H1 (cell line): ENCODE data around the gene BTBD9. TPM values are rescaled to one million over a fixed set of nuclear protein-coding genes. Genes with fewer than 3 reads are reported as not detected.

Source experiments
- CTCF ChIA-PET: fragments of 300-600 bp; sonication (Branson Sonifier 250); formaldehyde crosslinking; loops from one replicate; lab custom pipeline; 2021; ENCODE audit not compliant: partially characterized antibody; lab: Charles Lee
- POLR2A ChIA-PET: fragments of 300-600 bp; sonication (Branson Sonifier 250); formaldehyde crosslinking; loops from one replicate; lab custom pipeline; 2021; ENCODE audit warnings: inconsistent platforms; ENCODE audit not compliant: partially characterized antibody; lab: Charles Lee
- DNase-seq, 2 experiments: peaks; one replicate each; pipeline versions ENCODE4 v3.0.0 to v3.0.0-alpha.2; 2010 to 2022; ENCODE audit warnings: low spot score in 2 of 2, low read depth in 1 of 2, mixed read lengths in 1 of 2
- FAIRE-seq: peaks from 2 replicates; lab custom pipeline; 2011; peaks lifted over from hg19 to GRCh38; lab: Jason Lieb, UNC
- H2AFZ ChIP-seq: 2 replicates; pipeline ENCODE4 v1.8.1; 2012; ENCODE audit warnings: low read length, inconsistent platforms
- H2AK5ac ChIP-seq: 2 replicates; pipeline ENCODE4 v1.6.1; 2013; ENCODE audit warnings: low read depth, low read length
- H2BK120ac ChIP-seq: replicated peaks from 2 replicates; pipeline ENCODE3; 2013; ENCODE audit warnings: low read depth, low read length, inconsistent platforms
- H2BK12ac ChIP-seq: 2 replicates; pipeline ENCODE4 v1.6.1; 2013; ENCODE audit warnings: low read depth, low read length
- H2BK15ac ChIP-seq: 2 replicates; pipeline ENCODE4 v1.6.1; 2013; ENCODE audit warnings: low read length
- H2BK20ac ChIP-seq: 2 replicates; pipeline ENCODE4 v1.6.1; 2013; ENCODE audit warnings: low read length
- H2BK5ac ChIP-seq: 2 replicates; pipeline ENCODE4 v1.6.1; 2013; ENCODE audit warnings: low read depth, low read length
- H3K14ac ChIP-seq: 2 replicates; pipeline ENCODE4 v1.6.1; 2013; ENCODE audit warnings: inconsistent platforms; ENCODE audit not compliant: insufficient read length
- H3K18ac ChIP-seq: 2 replicates; pipeline ENCODE4 v1.6.1; 2013; ENCODE audit warnings: low read length; ENCODE audit errors: extremely low read depth
- H3K23ac ChIP-seq: 2 replicates; pipeline ENCODE4 v1.6.1; 2013; ENCODE audit warnings: inconsistent platforms; ENCODE audit not compliant: insufficient read length
- H3K23me2 ChIP-seq: 2 replicates; pipeline ENCODE4 v1.6.1; 2013; ENCODE audit warnings: low read depth, low read length
- H3K27ac ChIP-seq: 2 replicates; pipeline ENCODE4 v1.6.1; 2011; ENCODE audit warnings: low read depth, low read length, inconsistent platforms
- H3K27me3 ChIP-seq, 4 experiments: replicated peaks in 1 of 4; 1 replicate in 1 of 4; 2 replicates in 3 of 4; pipeline versions ENCODE4 v1.6.1 to v1.8.1; 2011 to 2013; ENCODE audit warnings: low read length in 3 of 4, mild to moderate bottlenecking in 3 of 4, inconsistent platforms in 2 of 4, mixed read lengths in 2 of 4, moderate library complexity in 1 of 4; ENCODE audit not compliant: control insufficient read depth in 3 of 4, insufficient read depth in 3 of 4; ENCODE audit errors: extremely low read depth in 1 of 4
- H3K36me3 ChIP-seq, 4 experiments: 2 replicates each; pipeline versions ENCODE4 v1.6.1 to v1.8.1; 2011 to 2013; ENCODE audit warnings: mild to moderate bottlenecking in 4 of 4, low read length in 3 of 4, moderate library complexity in 2 of 4, control low read depth in 1 of 4, inconsistent platforms in 1 of 4; ENCODE audit not compliant: insufficient read depth in 4 of 4, control insufficient read depth in 2 of 4
- H3K4ac ChIP-seq: replicated peaks from 2 replicates; pipeline ENCODE3; 2013; ENCODE audit warnings: low read length, low read depth, mixed read lengths, inconsistent platforms; ENCODE audit not compliant: insufficient read length
- H3K4me1 ChIP-seq, 4 experiments: replicated peaks in 1 of 4; 1 replicate in 1 of 4; 2 replicates in 3 of 4; pipeline versions ENCODE4 v1.6.1 to v1.8.1; 2011 to 2013; ENCODE audit warnings: low read length in 3 of 4, inconsistent platforms in 2 of 4, mixed read lengths in 1 of 4; ENCODE audit not compliant: insufficient read depth in 4 of 4, control insufficient read depth in 3 of 4
- H3K4me2 ChIP-seq, 2 experiments: 2 replicates each; pipeline versions ENCODE4 v1.6.1 to v1.8.1; 2011 to 2013; ENCODE audit warnings: low read depth in 2 of 2, low read length in 2 of 2, control low read depth in 1 of 2, inconsistent platforms in 1 of 2, mild to moderate bottlenecking in 1 of 2; ENCODE audit not compliant: insufficient read depth in 1 of 2
- H3K4me3 ChIP-seq, 4 experiments: fragments of 200-600, 300-600 bp in 1 of 4; sonication (generic), shearing (Covaris generic), sonication (Bioruptor Twin) in 1 of 4; 2 replicates each; pipeline versions ENCODE4 v1.5.1 to v1.8.1; 2011 to 2016; ENCODE audit warnings: low read length in 4 of 4, low read depth in 3 of 4, control low read depth in 2 of 4, inconsistent platforms in 2 of 4, mild to moderate bottlenecking in 2 of 4, mixed read lengths in 1 of 4, moderate library complexity in 1 of 4; ENCODE audit not compliant: insufficient read depth in 2 of 4; ENCODE audit errors: extremely low read depth in 1 of 4
- H3K56ac ChIP-seq: replicated peaks from 2 replicates; pipeline ENCODE3; 2013; ENCODE audit warnings: low read depth, mild to moderate bottlenecking, mixed read lengths, low read length, inconsistent platforms; ENCODE audit not compliant: insufficient read length
- H3K79me1 ChIP-seq: 2 replicates; pipeline ENCODE4 v1.6.1; 2013; ENCODE audit warnings: low read depth, low read length, control low read depth
- H3K79me2 ChIP-seq, 2 experiments: 2 replicates each; pipeline versions ENCODE4 v1.6.1 to v1.8.1; 2012 to 2013; ENCODE audit warnings: low read length in 2 of 2, mild to moderate bottlenecking in 2 of 2, inconsistent platforms in 1 of 2; ENCODE audit not compliant: insufficient read depth in 2 of 2, control insufficient read depth in 1 of 2
- H3K9ac ChIP-seq, 4 experiments: replicated peaks in 1 of 4; 1 replicate in 1 of 4; 2 replicates in 3 of 4; pipeline versions ENCODE4 v1.6.1 to v1.8.1; 2011 to 2013; ENCODE audit warnings: low read depth in 3 of 4, low read length in 3 of 4, control low read depth in 2 of 4, mild to moderate bottlenecking in 2 of 4, moderate library complexity in 2 of 4, inconsistent platforms in 1 of 4; ENCODE audit errors: extremely low read depth in 1 of 4
- H3K9me3 ChIP-seq, 2 experiments: 2 replicates each; pipeline versions ENCODE4 v1.6.1 to v1.8.1; 2012 to 2013; ENCODE audit warnings: mild to moderate bottlenecking in 2 of 2, moderate library complexity in 2 of 2, control low read depth in 1 of 2, inconsistent platforms in 1 of 2, low read depth in 1 of 2, low read length in 1 of 2, mixed read lengths in 1 of 2; ENCODE audit not compliant: insufficient read depth in 2 of 2
- H4K20me1 ChIP-seq, 2 experiments: replicated peaks in 1 of 2; 2 replicates each; pipeline versions ENCODE3 to v1.8.1; 2011 to 2013; ENCODE audit warnings: inconsistent platforms in 2 of 2, low read length in 2 of 2, mild to moderate bottlenecking in 1 of 2; ENCODE audit not compliant: insufficient read depth in 2 of 2, control insufficient read depth in 1 of 2
- H4K5ac ChIP-seq: 2 replicates; pipeline ENCODE4 v1.6.1; 2013; ENCODE audit warnings: low read length, low read depth, mixed read lengths, inconsistent platforms; ENCODE audit not compliant: insufficient read length
- H4K8ac ChIP-seq: 2 replicates; pipeline ENCODE4 v1.8.0; 2013; ENCODE audit warnings: mild to moderate bottlenecking, moderate library complexity, low read length, inconsistent platforms; ENCODE audit not compliant: insufficient read depth; ENCODE audit errors: extremely low read depth
- H4K91ac ChIP-seq: replicated peaks from 2 replicates; pipeline ENCODE3; 2013; ENCODE audit warnings: low read length, mixed read lengths, inconsistent platforms; ENCODE audit not compliant: insufficient read length
- BCL11A ChIP-seq, 2 experiments: IDR thresholded peaks; one replicate each; pipeline ENCODE4 v1.6.1; 2011; ENCODE audit warnings: low read depth in 2 of 2, low read length in 2 of 2, mild to moderate bottlenecking in 2 of 2
- BRCA1 ChIP-seq: IDR thresholded peaks from 2 replicates; pipeline ENCODE4 v1.6.1; 2012; ENCODE audit warnings: low read depth, low read length, improper control_type of control experiment
- EZH2 ChIP-seq: fragments of 200-600 bp; sonication (generic); IDR thresholded peaks from 2 replicates; pipeline ENCODE4 v1.7.1; 2012; ENCODE audit warnings: low read depth, mild to moderate bottlenecking, moderate library complexity, low read length, inconsistent platforms; ENCODE audit not compliant: severe bottlenecking
- FOSL1 ChIP-seq: IDR thresholded peaks from 2 replicates; pipeline ENCODE4 v1.6.1; 2011; ENCODE audit warnings: mild to moderate bottlenecking, low read depth, low read length, moderate library complexity; ENCODE audit not compliant: insufficient read depth
- JUND ChIP-seq: IDR thresholded peaks from 2 replicates; pipeline ENCODE4 v1.6.1; 2011; ENCODE audit warnings: mild to moderate bottlenecking, improper control_type of control experiment, low read length
- KDM1A ChIP-seq: fragments of 200-600, 300-600 bp; sonication (generic); IDR thresholded peaks from 2 replicates; pipeline ENCODE4 v1.7.1; 2016; ENCODE audit warnings: mild to moderate bottlenecking, low read length, borderline replicate concordance
- KDM4A ChIP-seq: IDR thresholded peaks from one replicate; pipeline ENCODE4 v1.7.1; 2012; ENCODE audit warnings: low read depth, mild to moderate bottlenecking, moderate library complexity, low read length, inconsistent platforms; ENCODE audit not compliant: severe bottlenecking
- MAFK ChIP-seq: IDR thresholded peaks from 2 replicates; pipeline ENCODE4 v1.6.1; 2012; ENCODE audit warnings: low read depth, mild to moderate bottlenecking, improper control_type of control experiment, low read length
- NANOG ChIP-seq: IDR thresholded peaks from 2 replicates; pipeline ENCODE4 v1.6.1; 2011; ENCODE audit warnings: low read length, low read depth, mild to moderate bottlenecking, inconsistent platforms; ENCODE audit not compliant: insufficient read depth, poor library complexity, severe bottlenecking
- NRF1 ChIP-seq: IDR thresholded peaks from 2 replicates; pipeline ENCODE4 v1.6.1; 2011; ENCODE audit warnings: mild to moderate bottlenecking, low read depth, low read length, improper control_type of control experiment
- SP4 ChIP-seq: IDR thresholded peaks from 2 replicates; pipeline ENCODE4 v1.6.1; 2012; ENCODE audit warnings: low read length, inconsistent platforms
- YY1 ChIP-seq: IDR thresholded peaks from 2 replicates; pipeline ENCODE4 v1.6.1; 2011; ENCODE audit warnings: low read depth, mild to moderate bottlenecking, low read length
- WGBS, 2 experiments: shearing (Covaris generic) in 1 of 2; methylation state at CpG; one replicate each; pipeline versions ENCODE4 v1.1.6 to v1.1.7; 2013 to 2015; ENCODE audit warnings: low lambda C conversion rate in 2 of 2, mixed read lengths in 2 of 2, inconsistent platforms in 1 of 2, low coverage in 1 of 2, missing lambda C conversion rate in 1 of 2; ENCODE audit not compliant: insufficient replicate concordance in 2 of 2, insufficient coverage in 1 of 2, insufficient read length in 1 of 2; ENCODE audit errors: extremely low coverage in 1 of 2, missing lambda C conversion rate in 1 of 2; 5-methylcytosine and 5-hydroxymethylcytosine counted together
- polyA plus RNA-seq, 7 experiments: library from polyadenylated mRNA; depleted of rRNA in 3 of 7; stranded (reverse) in 5 of 7; unstranded in 2 of 7; fragments of >200 nt in 5 of 7; fragments of 200-250 nt in 2 of 7; gene quantifications; 1 replicate in 5 of 7; 2 replicates in 1 of 7; 4 replicates in 1 of 7; pipeline versions ENCODE4 v1.2.1 to v1.2.3, GENCODE V29; 2011 to 2013; ENCODE audit warnings: missing spikeins in 2 of 7, mixed read lengths in 2 of 7
- total RNA-seq: library from RNA; stranded (reverse); fragmentation: NEBNext Ultra II Directional; extraction: Animal tissue kit (Norgen Biotek cat#: 25700); gene quantifications from 2 replicates; pipeline ENCODE4 v1.2.1, GENCODE V29; 2021

BTBD9 gene
- total and polyA plus RNA-seq, 2 of the 8 experiments (the other 6 are each of a cell fraction or from before 2014, with no cell fraction given): 0.92 to 4.1 TPM

- 94% methylated on average over 15 of the region's 15 CpGs; no CpG with 5 or more reads in 1 of the 2 experiments for WGBS, 2 experiments
- TF ChIP-seq KDM1A (no peak), SP4 (no peak), FOSL1 (no peak), EZH2 (no peak), NANOG (no peak), JUND (no peak), BCL11A (IDR thresholded peaks at IDR 0.05; ENCODE audit: low read depth in 2 of 2, low read length in 2 of 2) (no peak), KDM4A (no peak), BRCA1 (no peak), MAFK (no peak), YY1 (no peak), NRF1 (no peak)
These were observed 477.8 kb downstream of the BTBD9 start for GRCh38 chr6:38161754-38162492.

More at GRCh38 chr6:38161754-38162492, 477.8 kb downstream of the BTBD9 start:
- Histone ChIP-seq H4K91ac (no peak overlapping the region), H3K4me3 (no peak overlapping the region), H2AFZ (no peak overlapping the region), H3K4me1 (peaks cover 0 to 5% (median 0%) of the 10 kb centered on the region in 4 experiments; a peak in 1 of 7 replicates), H2AK5ac (no peak overlapping the region), H4K8ac (no peak overlapping the region; the same call in 1 of the 2 replicates), H2BK20ac (no peak overlapping the region), H2BK12ac (no peak overlapping the region), H3K4me2 (no peak overlapping the region), H3K18ac (no peak overlapping the region), H3K27ac (no peak overlapping the region), H2BK120ac (no peak overlapping the region), H4K20me1 (no peaks in the 10 kb centered on the region), H3K23me2 (no peaks in the 10 kb centered on the region), H3K9ac (no peak overlapping the region), H3K14ac (no peak overlapping the region), H3K9me3 (no peaks in the 10 kb centered on the region), H2BK15ac (no peak overlapping the region), H3K36me3 (no peaks in the 10 kb centered on the region; a peak in 1 of 8 replicates), H4K5ac (no peak overlapping the region), H3K4ac (no peak overlapping the region), H3K79me1 (no peaks in the 10 kb centered on the region), H3K56ac (no peak overlapping the region), H2BK5ac (no peak overlapping the region), H3K27me3 (no peaks in the 10 kb centered on the region), H3K79me2 (no peaks in the 10 kb centered on the region), H3K23ac (no peak overlapping the region)
- FAIRE-seq (no peak), DNase-seq (no peak)
- POLR2A ChIA-PET: no interaction called here
- CTCF ChIA-PET: interaction anchor here (0.9 to 1.7 kb wide), 3 partner anchors 14 to 333 kb away, joined by 3 to 4 read pairs (median 3); no protein-coding TSS in a partner anchor
